ENCODE results near the gene TRPM5.

GRCh38 chr11:2464451-2465165 lies 20.3 kb upstream of the TRPM5 start:
- TF ChIP-seq CTCF (IDR thresholded peaks at IDR 0.05) (no peak), EZH2 (IDR thresholded peaks at IDR 0.05; ENCODE audit: borderline replicate concordance, insufficient read depth, low read depth, low read length, poor library complexity, severe bottlenecking) (no peak)
